HG02763 (cell line): ENCODE results near the gene KRR1.
A peak's percentile ranks its signal among the peaks of the same experiment; 100 is the strongest.

Experiments
- ATAC-seq: cut with Tn5 transposase; IDR thresholded peaks from one replicate; pipeline ENCODE4 v1.9.1; 2021; ENCODE audit warnings: mild to moderate bottlenecking, moderate library complexity; ENCODE audit not compliant: unreplicated experiment

The KRR1 gene

GRCh38 chr12:75511116-75512048 is at the start of gene KRR1:
Gene KRR1, minus strand, starts transcription at chr12:75511609. Its CDS starts 12 bp downstream, at chr12:75511597.
- ATAC-seq = peak; percentile 97

GRCh38 chr12:75560167-75560566 is 48.8 kb upstream of the KRR1 start:
- ATAC-seq = no peak

GRCh38 chr12:75558287-75558686 is 46.9 kb upstream of the KRR1 start:
- no peak for ATAC-seq

- no peak for ATAC-seq
Observed at GRCh38 chr12:75556311-75556899, 45.0 kb upstream of the KRR1 start.

- ATAC-seq = no peak
Observed at GRCh38 chr12:75554556-75554880, 43.1 kb upstream of the KRR1 start.

- no peak for ATAC-seq
Observed at GRCh38 chr12:75553836-75554555, 42.6 kb upstream of the KRR1 start.

GRCh38 chr12:75553398-75553797 is 42.0 kb upstream of the KRR1 start:
- no peak for ATAC-seq

GRCh38 chr12:75551477-75551876 is 40.1 kb upstream of the KRR1 start:
- ATAC-seq = no peak

GRCh38 chr12:75550401-75551240 is 39.2 kb upstream of the KRR1 start:
- no peak for ATAC-seq

- ATAC-seq = no peak
Observed at GRCh38 chr12:75549989-75550388, 38.6 kb upstream of the KRR1 start.

- ATAC-seq = no peak
Observed at GRCh38 chr12:75548879-75549278, 37.5 kb upstream of the KRR1 start.

GRCh38 chr12:75545636-75546035 is 34.2 kb upstream of the KRR1 start:
- ATAC-seq = no peak

- no peak for ATAC-seq
Observed at GRCh38 chr12:75543529-75543928, 32.1 kb upstream of the KRR1 start.

- no peak for ATAC-seq
Observed at GRCh38 chr12:75542942-75543341, 31.5 kb upstream of the KRR1 start.

GRCh38 chr12:75539889-75540288 is 28.5 kb upstream of the KRR1 start:
- no peak for ATAC-seq

- ATAC-seq = no peak
Observed at GRCh38 chr12:75533239-75533638, 21.8 kb upstream of the KRR1 start.

GRCh38 chr12:75529826-75530225 is 18.4 kb upstream of the KRR1 start:
- no peak for ATAC-seq

- no peak for ATAC-seq
Observed at GRCh38 chr12:75529316-75529715, 17.9 kb upstream of the KRR1 start.

GRCh38 chr12:75528692-75529091 is 17.3 kb upstream of the KRR1 start:
- no peak for ATAC-seq

- no peak for ATAC-seq
Observed at GRCh38 chr12:75528272-75528671, 16.9 kb upstream of the KRR1 start.
